SK-N-SH treated with all-trans-retinoic acid at 6 μM for 48 hours (cell line): ENCODE measurements around the gene CLN6.

Source experiments
- BACH2 ChIP-seq: fragments of 250-450 bp; sonication (Bioruptor Pico); IDR thresholded peaks from 2 replicates; pipeline ENCODE4 v1.9.0; 2021; ENCODE audit warnings: mild to moderate bottlenecking, borderline replicate concordance
- TCF4 ChIP-seq: fragments of 250-450 bp; sonication (Bioruptor Pico); IDR thresholded peaks from 2 replicates; pipeline ENCODE4 v1.8.0; 2021; ENCODE audit warnings: mild to moderate bottlenecking, moderate library complexity, borderline replicate concordance
- ZFP3 ChIP-seq: fragments of 250-450 bp; sonication (Bioruptor Pico); IDR thresholded peaks from 2 replicates; pipeline ENCODE4 v1.5.0; 2020; ENCODE audit warnings: mild to moderate bottlenecking, moderate library complexity
- TF ChIP-seq, protein P1 (sequence below): fragments of 250-450 bp; sonication (Bioruptor Pico); IDR thresholded peaks from 2 replicates; pipeline ENCODE4 v1.8.0; 2021; ENCODE audit warnings: low read depth, mild to moderate bottlenecking, moderate library complexity, borderline replicate concordance
- TF ChIP-seq, protein P2 (sequence below): fragments of 250-450 bp; sonication (Bioruptor Pico); IDR thresholded peaks from 2 replicates; pipeline ENCODE4 v1.8.0; 2020; ENCODE audit warnings: mild to moderate bottlenecking, moderate library complexity, borderline replicate concordance

DNA sequence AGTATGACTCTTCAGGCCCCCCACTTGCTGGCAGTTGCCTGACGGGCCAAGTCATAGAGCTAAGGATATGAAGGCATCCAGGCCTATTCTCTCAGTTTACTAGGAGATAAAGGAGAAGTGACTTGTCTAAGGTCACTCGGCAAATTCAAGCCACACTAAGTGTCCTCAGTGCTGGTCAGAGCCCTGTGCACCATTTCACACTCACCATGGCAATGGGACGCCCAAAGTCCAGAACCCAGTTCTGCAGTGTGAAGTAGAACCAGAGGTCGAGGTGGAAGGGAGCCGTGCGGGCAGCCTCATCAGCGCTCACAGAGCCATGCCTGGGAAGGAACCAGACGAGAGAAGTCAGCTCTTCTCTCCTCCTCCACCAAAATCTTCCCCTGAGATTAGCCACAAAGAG, 11.2 kb downstream of the CLN6 start:
- TF ChIP-seq, protein P1, sequence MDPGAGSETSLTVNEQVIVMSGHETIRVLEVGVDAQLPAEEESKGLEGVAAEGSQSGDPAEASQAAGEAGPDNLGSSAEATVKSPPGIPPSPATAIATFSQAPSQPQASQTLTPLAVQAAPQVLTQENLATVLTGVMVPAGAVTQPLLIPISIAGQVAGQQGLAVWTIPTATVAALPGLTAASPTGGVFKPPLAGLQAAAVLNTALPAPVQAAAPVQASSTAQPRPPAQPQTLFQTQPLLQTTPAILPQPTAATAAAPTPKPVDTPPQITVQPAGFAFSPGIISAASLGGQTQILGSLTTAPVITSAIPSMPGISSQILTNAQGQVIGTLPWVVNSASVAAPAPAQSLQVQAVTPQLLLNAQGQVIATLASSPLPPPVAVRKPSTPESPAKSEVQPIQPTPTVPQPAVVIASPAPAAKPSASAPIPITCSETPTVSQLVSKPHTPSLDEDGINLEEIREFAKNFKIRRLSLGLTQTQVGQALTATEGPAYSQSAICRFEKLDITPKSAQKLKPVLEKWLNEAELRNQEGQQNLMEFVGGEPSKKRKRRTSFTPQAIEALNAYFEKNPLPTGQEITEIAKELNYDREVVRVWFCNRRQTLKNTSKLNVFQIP (CRISPR knock-in tag), result no peak
- TF ChIP-seq ZFP3 (CRISPR knock-in tag) (no peak), TCF4 (no peak), BACH2 (CRISPR knock-in tag) (no peak)
- TF ChIP-seq, protein P2, sequence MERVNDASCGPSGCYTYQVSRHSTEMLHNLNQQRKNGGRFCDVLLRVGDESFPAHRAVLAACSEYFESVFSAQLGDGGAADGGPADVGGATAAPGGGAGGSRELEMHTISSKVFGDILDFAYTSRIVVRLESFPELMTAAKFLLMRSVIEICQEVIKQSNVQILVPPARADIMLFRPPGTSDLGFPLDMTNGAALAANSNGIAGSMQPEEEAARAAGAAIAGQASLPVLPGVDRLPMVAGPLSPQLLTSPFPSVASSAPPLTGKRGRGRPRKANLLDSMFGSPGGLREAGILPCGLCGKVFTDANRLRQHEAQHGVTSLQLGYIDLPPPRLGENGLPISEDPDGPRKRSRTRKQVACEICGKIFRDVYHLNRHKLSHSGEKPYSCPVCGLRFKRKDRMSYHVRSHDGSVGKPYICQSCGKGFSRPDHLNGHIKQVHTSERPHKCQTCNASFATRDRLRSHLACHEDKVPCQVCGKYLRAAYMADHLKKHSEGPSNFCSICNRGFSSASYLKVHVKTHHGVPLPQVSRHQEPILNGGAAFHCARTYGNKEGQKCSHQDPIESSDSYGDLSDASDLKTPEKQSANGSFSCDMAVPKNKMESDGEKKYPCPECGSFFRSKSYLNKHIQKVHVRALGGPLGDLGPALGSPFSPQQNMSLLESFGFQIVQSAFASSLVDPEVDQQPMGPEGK (CRISPR knock-in tag), result no peak
